Body of pancreas (tissue), 4 donors: ENCODE measurements around the gene DDX6. TPM values are rescaled to one million over a fixed set of nuclear protein-coding genes. Genes with fewer than 3 reads are reported as not detected.

Source experiments
- ATAC-seq: fragments of 150-250 bp; one replicate; pipeline ENCODE4 v1.9.1; 2016
- DNase-seq, 4 donors: peaks; one replicate each; pipeline ENCODE4 v3.0.0-alpha.2; 2019
- H3K27ac ChIP-seq, 4 donors: fragments of 200-600 bp; sonication (generic); 1 replicate in 3 of 4; 2 replicates in 1 of 4; pipeline versions ENCODE4 v1.5.1 to v1.6.1; 2016 to 2019; ENCODE audit warnings: mild to moderate bottlenecking in 1 of 4, mixed read lengths in 1 of 4, moderate library complexity in 1 of 4
- H3K27me3 ChIP-seq, 2 donors: fragments of 200-600 bp; sonication (generic); one replicate each; pipeline ENCODE4 v1.6.0; 2016; ENCODE audit warnings: mild to moderate bottlenecking in 1 of 2
- H3K36me3 ChIP-seq, 2 donors: fragments of 200-600 bp; sonication (generic); replicated peaks in 1 of 2; 2 replicates each; pipeline ENCODE4 v1.5.1; 2016; ENCODE audit warnings: low read depth in 2 of 2; ENCODE audit not compliant: insufficient read depth in 1 of 2
- H3K4me1 ChIP-seq: fragments of 200-600 bp; sonication (generic); one replicate; pipeline ENCODE4 v1.6.0; 2016
- H3K4me3 ChIP-seq, 2 donors: fragments of 200-600 bp; sonication (generic); 1 replicate in 1 of 2; 2 replicates in 1 of 2; pipeline ENCODE4 v1.5.1; 2016 to 2019
- H3K9me3 ChIP-seq, 3 donors: fragments of 200-600 bp; sonication (generic); 1 replicate in 2 of 3; 2 replicates in 1 of 3; pipeline ENCODE4 v1.5.1; 2016
- POLR2A ChIP-seq, 3 donors: fragments of 450-650 bp; IDR thresholded peaks; one replicate each; pipeline ENCODE4 v1.6.1; 2016; ENCODE audit warnings: antibody characterized with exemption in 3 of 3, mild to moderate bottlenecking in 2 of 3
- WGBS, 2 donors: methylation state at CpG; one replicate each; pipeline ENCODE4 v1.1.5; 2017; 5-methylcytosine and 5-hydroxymethylcytosine counted together
- intact Hi-C: fragments of 100-400 bp; cut with DNase I; formaldehyde crosslinking; loops from one replicate; pipeline ENCODE4 v1.15.1; 2023
- small RNA-seq: library from RNA; depleted of rRNA; stranded (forward); fragments of <200 nt; gene quantifications from one replicate; pipeline ENCODE3, GENCODE V24; 2016
- total RNA-seq, 2 donors: library from RNA; depleted of rRNA; stranded (reverse); fragments of >200 nt; gene quantifications; one replicate each; pipeline ENCODE4 v1.1.0, GENCODE V29; 2016
- TF ChIP-seq, protein P1 (sequence below), 7 experiments: fragments of 450-650 bp in 4 of 7; fragments of 200-600 bp in 3 of 7; sonication (generic) in 3 of 7; IDR thresholded peaks; one replicate each; pipeline ENCODE4 v1.5.1; 2016 to 2019; ENCODE audit warnings: antibody characterized with exemption in 7 of 7

The DDX6 gene
- total RNA-seq, 2 donors from 2014 or later: 63.3 to 69.8 TPM

DNA sequence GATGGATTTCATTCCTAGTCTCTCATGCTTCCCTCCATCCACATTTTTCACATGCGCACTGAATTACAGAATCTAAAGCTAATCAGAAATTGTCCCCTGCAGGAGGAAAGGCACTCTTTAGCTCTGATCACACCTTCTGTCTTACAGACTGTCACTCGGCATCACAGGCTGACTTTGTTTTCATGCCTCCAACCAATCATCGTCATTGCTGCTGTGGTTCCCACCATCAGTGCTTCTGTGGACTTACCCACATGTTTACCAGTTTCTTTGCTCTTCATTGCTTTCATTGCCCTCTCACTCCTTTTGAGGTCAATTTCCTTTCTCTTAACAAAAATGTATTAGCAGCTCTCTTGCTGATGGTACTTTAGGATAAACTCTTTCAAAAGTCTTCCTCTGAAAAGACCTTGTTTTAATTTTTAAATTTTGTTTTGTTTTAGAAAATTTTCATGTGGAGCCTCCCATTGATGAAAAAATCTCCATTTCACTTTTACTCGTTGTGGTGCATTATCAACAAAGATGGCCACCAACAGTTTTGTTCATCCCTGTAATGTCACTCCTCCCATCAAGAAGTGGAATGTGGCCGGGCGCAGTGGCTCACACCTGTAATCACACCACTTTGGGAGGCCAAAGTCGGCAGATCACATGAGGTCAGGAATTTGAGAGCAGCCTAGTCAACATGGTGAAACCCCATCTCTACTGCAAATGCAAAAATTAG, 91.3 kb downstream of the DDX6 start:
- DNase-seq (peak in 1 of 4 donors; percentile 16), ATAC-seq (no peak)
- intact Hi-C loops: no loop called here
- no peak overlapping the region for H3K4me3 ChIP-seq
- no peak overlapping the region for H3K27ac ChIP-seq
- no peaks in the 10 kb centered on the region for H3K4me1 ChIP-seq
- TF ChIP-seq, protein P1, sequence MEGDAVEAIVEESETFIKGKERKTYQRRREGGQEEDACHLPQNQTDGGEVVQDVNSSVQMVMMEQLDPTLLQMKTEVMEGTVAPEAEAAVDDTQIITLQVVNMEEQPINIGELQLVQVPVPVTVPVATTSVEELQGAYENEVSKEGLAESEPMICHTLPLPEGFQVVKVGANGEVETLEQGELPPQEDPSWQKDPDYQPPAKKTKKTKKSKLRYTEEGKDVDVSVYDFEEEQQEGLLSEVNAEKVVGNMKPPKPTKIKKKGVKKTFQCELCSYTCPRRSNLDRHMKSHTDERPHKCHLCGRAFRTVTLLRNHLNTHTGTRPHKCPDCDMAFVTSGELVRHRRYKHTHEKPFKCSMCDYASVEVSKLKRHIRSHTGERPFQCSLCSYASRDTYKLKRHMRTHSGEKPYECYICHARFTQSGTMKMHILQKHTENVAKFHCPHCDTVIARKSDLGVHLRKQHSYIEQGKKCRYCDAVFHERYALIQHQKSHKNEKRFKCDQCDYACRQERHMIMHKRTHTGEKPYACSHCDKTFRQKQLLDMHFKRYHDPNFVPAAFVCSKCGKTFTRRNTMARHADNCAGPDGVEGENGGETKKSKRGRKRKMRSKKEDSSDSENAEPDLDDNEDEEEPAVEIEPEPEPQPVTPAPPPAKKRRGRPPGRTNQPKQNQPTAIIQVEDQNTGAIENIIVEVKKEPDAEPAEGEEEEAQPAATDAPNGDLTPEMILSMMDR (IDR thresholded peaks at IDR 0.05): no peak
- no peak for TF ChIP-seq POLR2A (IDR thresholded peaks at IDR 0.05)
- no peaks in the 10 kb centered on the region for H3K27me3 ChIP-seq
- WGBS, 2 donors: 89 to 90% methylated on average over 7 of the region's 7 CpGs
- H3K36me3 ChIP-seq: no peaks in the 10 kb centered on the region
- no peaks in the 10 kb centered on the region for H3K9me3 ChIP-seq

Small RNA genes within 50 kb of the gene (small RNA-seq; reads per million reads assigned to genes)
- gene AP004609.2 (not detected), gene RF00019 (not detected), gene RNU6-376P (not detected)

Other genes starting within 250 kb of the DDX6 start
- 10 to 100 TPM; 17.1 to 24.6 TPM for gene IFT46, start 225.2 kb downstream of the DDX6 start, total RNA-seq
- gene ARCN1, start 218.8 kb downstream of the DDX6 start, total RNA-seq: 10 to 100 TPM; 49.8 to 64.3 TPM
- gene PHLDB1, start 183.5 kb downstream of the DDX6 start, total RNA-seq: 100 to 1,000 TPM in 1 of 2 donors, 10 to 100 TPM in 1; 71.9 to 166 TPM
- 1 to 10 TPM in 1 of 2 donors, not detected in 1; 2.0 TPM for gene TREH, start 111.5 kb downstream of the DDX6 start, total RNA-seq
- not detected for gene CXCR5, start 92.7 kb upstream of the DDX6 start, total RNA-seq
- gene BCL9L, start 134.8 kb upstream of the DDX6 start, total RNA-seq: 10 to 100 TPM; 13.2 to 16.5 TPM
- not detected for gene UPK2, start 165.1 kb upstream of the DDX6 start, total RNA-seq
- gene FOXR1, start 180.6 kb upstream of the DDX6 start, total RNA-seq: not detected
- 10 to 100 TPM; 68.7 to 95.9 TPM for gene CENATAC, start 207.0 kb upstream of the DDX6 start, total RNA-seq
- 1,000 to 10,000 TPM in 1 of 2 donors, 100 to 1,000 TPM in 1; 824 to 1,261 TPM for gene RPS25, start 227.2 kb upstream of the DDX6 start, total RNA-seq
- gene TRAPPC4, start 227.6 kb upstream of the DDX6 start, total RNA-seq: 10 to 100 TPM; 26.2 to 39.9 TPM
- gene SLC37A4, start 239.7 kb upstream of the DDX6 start, total RNA-seq: 10 to 100 TPM; 64.6 to 90.3 TPM